IMR-90 (cell line): ENCODE data around the gene BCL2. TPM values are rescaled to one million over a fixed set of nuclear protein-coding genes. Genes with fewer than 3 reads are reported as not detected.

ENCODE experiments used
- ATAC-seq: fragments of 200-7000 bp; cut with Tn5 transposase; 2 replicates; pipeline ENCODE4 v1.9.1; 2020; ENCODE audit warnings: low read depth, mild to moderate bottlenecking, moderate library complexity
- BruUV-seq: library from RNA; stranded (reverse); fragments of 400-500 nt; replicated peaks from 2 replicates; lab custom pipeline; 2021; lab: Mats Ljungman, UMichigan
- CTCF ChIA-PET: fragments of 300-600 bp; formaldehyde crosslinking; extraction: SDS; loops from one replicate; lab custom pipeline; 2021; ENCODE audit warnings: antibody characterized with exemption; lab: Yijun Ruan, JAX
- POLR2A ChIA-PET: fragments of 300-600 bp; sonication (Branson Sonifier 250); formaldehyde crosslinking; loops from one replicate; lab custom pipeline; 2022; ENCODE audit warnings: antibody characterized with exemption; ENCODE audit not compliant: unreplicated experiment; lab: Charles Lee
- DNase-seq: peaks from one replicate; pipeline ENCODE4 v3.0.0; 2013
- H2AFZ ChIP-seq: replicated peaks from 2 replicates; pipeline ENCODE3; 2013; ENCODE audit warnings: low read length, mild to moderate bottlenecking; ENCODE audit not compliant: poor library complexity
- H2AK5ac ChIP-seq: 2 replicates; pipeline ENCODE4 v1.6.1; 2013; ENCODE audit warnings: low read depth, low read length, inconsistent platforms
- H2AK9ac ChIP-seq: replicated peaks from 2 replicates; pipeline ENCODE3; 2013; ENCODE audit warnings: mild to moderate bottlenecking, low read depth, low read length, moderate library complexity; ENCODE audit not compliant: poor library complexity
- H2BK120ac ChIP-seq: 2 replicates; pipeline ENCODE4 v1.6.1; 2013; ENCODE audit warnings: low read depth, low read length, inconsistent platforms
- H2BK15ac ChIP-seq: 3 replicates; pipeline ENCODE4 v1.6.1; 2013; ENCODE audit warnings: low read depth, low read length, inconsistent platforms
- H2BK20ac ChIP-seq: 2 replicates; pipeline ENCODE4 v1.6.1; 2013; ENCODE audit warnings: low read depth, mild to moderate bottlenecking, inconsistent platforms, low read length, moderate library complexity
- H2BK5ac ChIP-seq: 2 replicates; pipeline ENCODE4 v1.6.1; 2013; ENCODE audit warnings: mild to moderate bottlenecking, low read depth, low read length, inconsistent platforms; ENCODE audit not compliant: poor library complexity, severe bottlenecking
- H3K14ac ChIP-seq: replicated peaks from 2 replicates; pipeline ENCODE4 v1.6.1; 2013; ENCODE audit warnings: low read depth, low read length, inconsistent platforms
- H3K18ac ChIP-seq: 2 replicates; pipeline ENCODE4 v1.6.1; 2013; ENCODE audit warnings: low read depth, low read length, control low read depth
- H3K23ac ChIP-seq: 2 replicates; pipeline ENCODE4 v1.6.1; 2013; ENCODE audit warnings: low read depth, low read length, inconsistent platforms
- H3K27ac ChIP-seq: 2 replicates; pipeline ENCODE4 v1.5.1; 2013; ENCODE audit warnings: mild to moderate bottlenecking, control low read depth, low read length; ENCODE audit not compliant: insufficient read depth
- H3K27me3 ChIP-seq: 2 replicates; pipeline ENCODE4 v1.6.1; 2013; ENCODE audit warnings: low read length; ENCODE audit not compliant: control insufficient read depth, insufficient read depth
- H3K36me3 ChIP-seq: 2 replicates; pipeline ENCODE4 v1.6.1; 2013; ENCODE audit warnings: low read length, mixed read lengths; ENCODE audit not compliant: control insufficient read depth, insufficient read depth
- H3K4ac ChIP-seq: 2 replicates; pipeline ENCODE4 v1.6.1; 2013; ENCODE audit warnings: low read depth, low read length, inconsistent platforms
- H3K4me1 ChIP-seq: 2 replicates; pipeline ENCODE4 v1.6.1; 2013; ENCODE audit warnings: low read length, mixed read lengths; ENCODE audit not compliant: control insufficient read depth, insufficient read depth
- H3K4me2 ChIP-seq: 2 replicates; pipeline ENCODE4 v1.6.1; 2013; ENCODE audit warnings: low read depth, mild to moderate bottlenecking, control low read depth, low read length, moderate library complexity
- H3K4me3 ChIP-seq: 2 replicates; pipeline ENCODE4 v1.5.1; 2013; ENCODE audit warnings: low read depth, mild to moderate bottlenecking, control low read depth, low read length, moderate library complexity; ENCODE audit not compliant: insufficient read depth
- H3K56ac ChIP-seq: 2 replicates; pipeline ENCODE4 v1.6.1; 2013; ENCODE audit warnings: low read length, inconsistent platforms; ENCODE audit not compliant: insufficient read depth; ENCODE audit errors: extremely low read depth
- H3K79me1 ChIP-seq, 2 experiments: 2 replicates each; pipeline ENCODE4 v1.6.1; 2013; ENCODE audit warnings: low read length in 2 of 2, inconsistent platforms in 1 of 2, low read depth in 1 of 2
- H3K9ac ChIP-seq: 2 replicates; pipeline ENCODE4 v1.6.1; 2013; ENCODE audit warnings: low read depth, low read length, control low read depth
- H3K9me1 ChIP-seq: 2 replicates; pipeline ENCODE4 v1.6.1; 2013; ENCODE audit warnings: low read length, inconsistent platforms; ENCODE audit not compliant: insufficient read depth
- H3K9me3 ChIP-seq: 2 replicates; pipeline ENCODE4 v1.6.1; 2013; ENCODE audit warnings: low read length; ENCODE audit not compliant: control insufficient read depth, insufficient read depth
- H4K20me1 ChIP-seq: 2 replicates; pipeline ENCODE4 v1.6.1; 2013; ENCODE audit warnings: low read length, inconsistent platforms; ENCODE audit not compliant: insufficient read depth
- H4K5ac ChIP-seq: 2 replicates; pipeline ENCODE4 v1.6.1; 2013; ENCODE audit warnings: mild to moderate bottlenecking, low read depth, low read length, control low read depth
- H4K8ac ChIP-seq, 2 experiments: 2 replicates each; pipeline ENCODE4 v1.6.1; 2013; ENCODE audit warnings: low read depth in 2 of 2, low read length in 2 of 2, control low read depth in 1 of 2, inconsistent platforms in 1 of 2
- H4K91ac ChIP-seq: 2 replicates; pipeline ENCODE4 v1.6.1; 2013; ENCODE audit warnings: low read depth, low read length, inconsistent platforms; ENCODE audit not compliant: insufficient read depth
- BHLHE40 ChIP-seq: fragments of 150-350 bp; IDR thresholded peaks from 2 replicates; pipeline ENCODE4 v1.6.1; 2016; ENCODE audit warnings: mild to moderate bottlenecking, low read depth, low read length
- RCOR1 ChIP-seq: IDR thresholded peaks from 2 replicates; pipeline ENCODE4 v1.6.1; 2012; ENCODE audit warnings: mild to moderate bottlenecking, low read length, improper control_type of control experiment; ENCODE audit not compliant: insufficient replicate concordance
- WGBS, 2 experiments: methylation state at CpG; one replicate each; pipeline versions ENCODE4 v1.1.5 to v1.1.7; 2013; ENCODE audit warnings: missing lambda C conversion rate in 2 of 2; ENCODE audit not compliant: insufficient read length in 1 of 2; ENCODE audit errors: extremely low coverage in 2 of 2; 5-methylcytosine and 5-hydroxymethylcytosine counted together
- dilution Hi-C: fragments of 300-500 bp; cut with HindIII; formaldehyde crosslinking; loops from one replicate; pipeline ENCODE4 v1.14.3; 2018; ENCODE audit warnings: low sequenced_read_pairs; ENCODE audit not compliant: unreplicated experiment
- in situ Hi-C: fragments of 300-500 bp; cut with MboI; formaldehyde crosslinking; loops from 3 replicates; pipeline ENCODE4 v1.14.3; 2019; ENCODE audit warnings: low sequenced_read_pairs, inconsistent platforms, mixed read lengths
- intact Hi-C: fragments of 100-400 bp; cut with micrococcal nuclease; formaldehyde crosslinking; loops from 2 replicates; pipeline ENCODE4 v1.10.0; 2022
- polyA plus RNA-seq, 3 experiments: library from polyadenylated mRNA; depleted of rRNA; stranded (reverse); fragments of >200 nt; gene quantifications; 2 replicates each; pipeline ENCODE4 v1.2.3, GENCODE V29; 2012; ENCODE audit warnings: low replicate concordance in 1 of 3
- total RNA-seq: library from RNA; depleted of rRNA; stranded (reverse); fragments of >200 nt; gene quantifications from 2 replicates; pipeline ENCODE4 v1.2.3, GENCODE V29; 2012

BCL2 gene
- total and polyA plus RNA-seq, 2 of the 4 experiments (the other 2 are of a cell fraction) = 0.24 to 0.54 TPM

- Histone ChIP-seq H3K18ac (no peak overlapping the region), H2BK5ac (no peak overlapping the region), H2AFZ (peak overlapping the region; percentile 90), H3K56ac (no peak overlapping the region), H3K79me1 (peaks cover 0 to 4% of the 10 kb centered on the region in 2 experiments; a peak in 1 of 4 replicates), H3K27me3 (peaks cover 18% of the 10 kb centered on the region), H2BK20ac (no peak overlapping the region), H3K4ac (no peak overlapping the region), H3K36me3 (no peaks in the 10 kb centered on the region), H3K27ac (no peak overlapping the region), H2AK9ac (no peak overlapping the region), H4K8ac (peak overlapping the region in 1 of 2 experiments; percentile 78; a peak in 1 of 4 replicates), H4K5ac (no peak overlapping the region), H3K14ac (no peak overlapping the region), H3K4me1 (peaks cover 10% of the 10 kb centered on the region), H4K91ac (no peak overlapping the region), H3K23ac (no peak overlapping the region; the same call in 1 of the 2 replicates), H2BK15ac (no peak overlapping the region), H4K20me1 (no peaks in the 10 kb centered on the region), H3K4me2 (no peak overlapping the region), H2AK5ac (peak overlapping the region; percentile 40; the same call in 1 of the 2 replicates), H3K9ac (no peak overlapping the region), H2BK120ac (no peak overlapping the region), H3K9me1 (no peaks in the 10 kb centered on the region), H3K4me3 (no peak overlapping the region), H3K9me3 (no peaks in the 10 kb centered on the region)
- intact Hi-C loops = loop anchor here (5.0 to 10.0 kb wide), 3 partner anchors 69 to 796 kb away; partner anchors contain the start of gene ZCCHC2
- in situ Hi-C loops = loop anchor here (5.0 kb wide), 1 partner anchor 304 kb away; no protein-coding TSS in a partner anchor
- ChIA-PET POLR2A (no interaction called here), CTCF (no interaction called here)
- TF ChIP-seq RCOR1 (no peak), BHLHE40 (no peak)
- 76% methylated on average over 3 of the region's 9 CpGs; no CpG with 5 or more reads in 1 of the 2 experiments for WGBS, 2 experiments
- ATAC-seq (no peak), DNase-seq (no peak)
- no TSS peak for BruUV-seq
- dilution Hi-C loops = no loop called here
Observed at GRCh38 chr18:63321291-63321690, 1.7 kb upstream of the BCL2 start.
